CD14-positive monocyte (primary cell): ENCODE results near the gene GRID1. TPM values are rescaled to one million over a fixed set of nuclear protein-coding genes. Genes with fewer than 3 reads are reported as not detected.

Source experiments
- DNase-seq, 3 donors: peaks; one replicate each; pipeline ENCODE4 v3.0.0-alpha.2; 2011 to 2022
- H2AFZ ChIP-seq: 2 replicates; pipeline ENCODE4 v1.6.0; 2012; ENCODE audit warnings: mild to moderate bottlenecking, low read depth, low read length, inconsistent platforms; ENCODE audit not compliant: insufficient read depth, poor library complexity, severe bottlenecking
- H3K27ac ChIP-seq, 2 donors: 1 replicate in 1 of 2; 2 replicates in 1 of 2; pipeline ENCODE4 v1.5.1; 2012 to 2013; ENCODE audit warnings: low read length in 2 of 2, control low read depth in 1 of 2, inconsistent platforms in 1 of 2, low read depth in 1 of 2, mild to moderate bottlenecking in 1 of 2
- H3K27me3 ChIP-seq, 2 donors: one replicate each; pipeline versions ENCODE4 v1.6.0 to v1.6.1; 2011 to 2013; ENCODE audit warnings: low read length in 2 of 2; ENCODE audit not compliant: control insufficient read depth in 2 of 2, insufficient read depth in 2 of 2
- H3K36me3 ChIP-seq, 2 donors: replicated peaks in 1 of 2; 1 replicate in 1 of 2; 2 replicates in 1 of 2; pipeline versions ENCODE4 v1.5.1 to v1.6.1; 2012 to 2013; ENCODE audit warnings: low read length in 2 of 2, control low read depth in 1 of 2, inconsistent platforms in 1 of 2, mild to moderate bottlenecking in 1 of 2; ENCODE audit not compliant: insufficient read depth in 2 of 2, control insufficient read depth in 1 of 2
- H3K4me1 ChIP-seq, 2 donors: 1 replicate in 1 of 2; 2 replicates in 1 of 2; pipeline versions ENCODE4 v1.5.1 to v1.6.1; 2012 to 2013; ENCODE audit warnings: low read length in 2 of 2, control low read depth in 1 of 2, inconsistent platforms in 1 of 2, mild to moderate bottlenecking in 1 of 2, moderate library complexity in 1 of 2; ENCODE audit not compliant: insufficient read depth in 2 of 2, control insufficient read depth in 1 of 2
- H3K4me2 ChIP-seq: replicated peaks from 2 replicates; pipeline ENCODE3; 2012; ENCODE audit warnings: low read length, moderate library complexity, mild to moderate bottlenecking; ENCODE audit not compliant: poor library complexity, severe bottlenecking; ENCODE audit errors: extremely low read depth
- H3K4me3 ChIP-seq, 3 experiments: fragments of 200-600 bp in 1 of 3; sonication (generic) in 1 of 3; replicated peaks in 1 of 3; 1 replicate in 2 of 3; 2 replicates in 1 of 3; pipeline ENCODE4 v1.5.1; 2011 to 2013; ENCODE audit warnings: low read length in 3 of 3, mild to moderate bottlenecking in 3 of 3, control low read depth in 2 of 3, low read depth in 2 of 3, inconsistent platforms in 1 of 3, moderate library complexity in 1 of 3
- H3K79me2 ChIP-seq: 2 replicates; pipeline ENCODE4 v1.6.0; 2012; ENCODE audit warnings: mild to moderate bottlenecking, control low read depth, inconsistent platforms, low read length, moderate library complexity; ENCODE audit not compliant: insufficient read depth
- H3K9ac ChIP-seq: 2 replicates; pipeline ENCODE4 v1.6.0; 2017; ENCODE audit warnings: low read length, mild to moderate bottlenecking; ENCODE audit not compliant: insufficient read depth, poor library complexity, severe bottlenecking
- H3K9me3 ChIP-seq, 2 donors: replicated peaks in 1 of 2; 1 replicate in 1 of 2; 2 replicates in 1 of 2; pipeline versions ENCODE4 v1.5.1 to v1.6.1; 2012 to 2013; ENCODE audit warnings: low read length in 2 of 2, control low read depth in 1 of 2; ENCODE audit not compliant: control insufficient read depth in 1 of 2, insufficient read depth in 1 of 2
- H4K20me1 ChIP-seq: 2 replicates; pipeline ENCODE4 v1.6.0; 2012; ENCODE audit warnings: mild to moderate bottlenecking, low read length, control low read depth, moderate library complexity; ENCODE audit not compliant: insufficient read depth
- H3K27ac Mint-ChIP-seq, 7 donors: one replicate each; pipeline ENCODE4 v1.8.0; 2020; ENCODE audit warnings: mild to moderate bottlenecking in 7 of 7, mixed read lengths in 7 of 7, moderate library complexity in 6 of 7, inconsistent platforms in 2 of 7
- H3K27me3 Mint-ChIP-seq, 3 donors: one replicate each; pipeline ENCODE4 v1.8.0; 2021 to 2022; ENCODE audit warnings: low read depth in 3 of 3, mild to moderate bottlenecking in 3 of 3, mixed read lengths in 3 of 3, moderate library complexity in 3 of 3, inconsistent platforms in 1 of 3
- H3K36me3 Mint-ChIP-seq, 2 donors: one replicate each; pipeline ENCODE4 v1.8.0; 2020; ENCODE audit warnings: mixed read lengths in 2 of 2, inconsistent platforms in 1 of 2, mild to moderate bottlenecking in 1 of 2
- H3K4me1 Mint-ChIP-seq: one replicate; pipeline ENCODE4 v1.8.0; 2020; ENCODE audit warnings: mild to moderate bottlenecking, mixed read lengths
- H3K4me3 Mint-ChIP-seq, 2 donors: one replicate each; pipeline ENCODE4 v1.8.0; 2020; ENCODE audit warnings: mild to moderate bottlenecking in 2 of 2, mixed read lengths in 2 of 2, moderate library complexity in 1 of 2
- H3K9me3 Mint-ChIP-seq, 7 donors: one replicate each; pipeline ENCODE4 v1.8.0; 2020 to 2022; ENCODE audit warnings: mixed read lengths in 7 of 7, mild to moderate bottlenecking in 6 of 7, moderate library complexity in 6 of 7, inconsistent platforms in 2 of 7
- WGBS: methylation state at CpG from one replicate; pipeline ENCODE4 v1.1.5; 2013; ENCODE audit warnings: missing lambda C conversion rate; ENCODE audit not compliant: insufficient coverage; 5-methylcytosine and 5-hydroxymethylcytosine counted together
- intact Hi-C, 2 donors: fragments of 100-400 bp; cut with micrococcal nuclease; formaldehyde crosslinking; loops; one replicate each; pipeline versions ENCODE4 v1.15.0 to v1.15.1; 2023
- polyA plus RNA-seq, 3 donors: library from polyadenylated mRNA; depleted of rRNA in 1 of 3; unstranded in 2 of 3; stranded (reverse) in 1 of 3; fragments of 300-500 nt in 2 of 3; fragments of >200 nt in 1 of 3; fragmentation: Illumina TruSeq in 2 of 3; gene quantifications; 1 replicate in 2 of 3; 2 replicates in 1 of 3; pipeline ENCODE4 v1.2.3, GENCODE V29; 2012 to 2021
- TF ChIP-seq, protein P1 (sequence below): fragments of 200-600 bp; IDR thresholded peaks from one replicate; pipeline ENCODE4 v1.8.0; 2022; ENCODE audit warnings: antibody characterized with exemption, mild to moderate bottlenecking

GRID1 gene
- polyA plus RNA-seq, 3 donors, result not detected

GRCh38 chr10:85888004-85888403 lies 478.6 kb downstream of the GRID1 start:
- TF ChIP-seq, protein P1, sequence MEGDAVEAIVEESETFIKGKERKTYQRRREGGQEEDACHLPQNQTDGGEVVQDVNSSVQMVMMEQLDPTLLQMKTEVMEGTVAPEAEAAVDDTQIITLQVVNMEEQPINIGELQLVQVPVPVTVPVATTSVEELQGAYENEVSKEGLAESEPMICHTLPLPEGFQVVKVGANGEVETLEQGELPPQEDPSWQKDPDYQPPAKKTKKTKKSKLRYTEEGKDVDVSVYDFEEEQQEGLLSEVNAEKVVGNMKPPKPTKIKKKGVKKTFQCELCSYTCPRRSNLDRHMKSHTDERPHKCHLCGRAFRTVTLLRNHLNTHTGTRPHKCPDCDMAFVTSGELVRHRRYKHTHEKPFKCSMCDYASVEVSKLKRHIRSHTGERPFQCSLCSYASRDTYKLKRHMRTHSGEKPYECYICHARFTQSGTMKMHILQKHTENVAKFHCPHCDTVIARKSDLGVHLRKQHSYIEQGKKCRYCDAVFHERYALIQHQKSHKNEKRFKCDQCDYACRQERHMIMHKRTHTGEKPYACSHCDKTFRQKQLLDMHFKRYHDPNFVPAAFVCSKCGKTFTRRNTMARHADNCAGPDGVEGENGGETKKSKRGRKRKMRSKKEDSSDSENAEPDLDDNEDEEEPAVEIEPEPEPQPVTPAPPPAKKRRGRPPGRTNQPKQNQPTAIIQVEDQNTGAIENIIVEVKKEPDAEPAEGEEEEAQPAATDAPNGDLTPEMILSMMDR, result no peak
- Histone ChIP-seq H3K4me3 (no peak overlapping the region), H3K79me2 (no peaks in the 10 kb centered on the region), H3K36me3 (no peaks in the 10 kb centered on the region), H4K20me1 (no peaks in the 10 kb centered on the region), H3K4me1 (no peaks in the 10 kb centered on the region), H2AFZ (no peak overlapping the region), H3K9me3 (no peaks in the 10 kb centered on the region), H3K27ac (no peak overlapping the region), H3K27me3 (no peaks in the 10 kb centered on the region), H3K4me2 (no peak overlapping the region), H3K9ac (no peak overlapping the region)
- Mint-ChIP-seq H3K27me3 (peaks cover 0 to 2% (median 0%) of the 10 kb centered on the region in 3 donors), H3K27ac (no peak overlapping the region), H3K4me1 (no peaks in the 10 kb centered on the region), H3K36me3 (no peaks in the 10 kb centered on the region), H3K4me3 (no peak overlapping the region), H3K9me3 (peaks cover 0 to 4% (median 2%) of the 10 kb centered on the region in 7 donors)
- 81% methylated on average over 3 of the region's 3 CpGs for WGBS
- intact Hi-C loops, result no loop called here
- DNase-seq, result no peak

DNA sequence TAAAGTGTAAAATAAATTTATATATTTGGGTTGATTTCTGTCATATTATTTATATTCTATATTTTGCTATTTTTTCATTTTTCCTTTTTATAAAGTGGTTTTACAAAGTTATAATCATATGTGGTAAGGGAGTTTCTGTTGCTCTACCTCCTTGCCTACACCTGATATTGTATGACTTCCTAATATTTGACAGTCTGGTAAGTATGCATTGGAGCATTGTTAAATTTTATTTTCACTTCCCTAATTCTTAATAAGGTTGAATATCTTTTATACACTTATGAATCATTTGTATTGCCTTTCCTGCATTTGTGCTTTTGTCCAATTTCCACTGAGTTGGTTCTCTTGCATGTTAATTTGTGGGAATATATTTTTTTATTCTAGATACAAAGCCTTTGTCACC lies 492.4 kb downstream of the GRID1 start:
- no peak overlapping the region for H2AFZ ChIP-seq
- peaks cover 0 to 2% of the 10 kb centered on the region in 2 donors for H3K9me3 ChIP-seq
- H3K36me3 Mint-ChIP-seq, result no peaks in the 10 kb centered on the region
- TF ChIP-seq, protein P1, result no peak
- H3K36me3 ChIP-seq, result no peaks in the 10 kb centered on the region
- no peaks in the 10 kb centered on the region for H3K4me1 Mint-ChIP-seq
- no peak overlapping the region for H3K4me3 Mint-ChIP-seq
- peaks cover 0 to 3% (median 2%) of the 10 kb centered on the region in 3 donors for H3K27me3 Mint-ChIP-seq
- H3K4me3 ChIP-seq, result no peak overlapping the region
- H3K27ac ChIP-seq, result no peak overlapping the region
- H3K9me3 Mint-ChIP-seq, result peaks cover 2 to 24% (median 6%) of the 10 kb centered on the region in 7 donors
- no peaks in the 10 kb centered on the region for H3K4me1 ChIP-seq
- H3K9ac ChIP-seq, result no peak overlapping the region
- no peak overlapping the region for H3K27ac Mint-ChIP-seq
- no peak overlapping the region for H3K4me2 ChIP-seq
- no peaks in the 10 kb centered on the region for H4K20me1 ChIP-seq
- H3K79me2 ChIP-seq, result no peaks in the 10 kb centered on the region
- no peaks in the 10 kb centered on the region for H3K27me3 ChIP-seq
- intact Hi-C loops, result no loop called here
- DNase-seq, result no peak
